ENCODE measurements around the gene PIRT.
A peak's percentile ranks its signal among the peaks of the same experiment; 100 is the strongest.

Gene PIRT

DNA sequence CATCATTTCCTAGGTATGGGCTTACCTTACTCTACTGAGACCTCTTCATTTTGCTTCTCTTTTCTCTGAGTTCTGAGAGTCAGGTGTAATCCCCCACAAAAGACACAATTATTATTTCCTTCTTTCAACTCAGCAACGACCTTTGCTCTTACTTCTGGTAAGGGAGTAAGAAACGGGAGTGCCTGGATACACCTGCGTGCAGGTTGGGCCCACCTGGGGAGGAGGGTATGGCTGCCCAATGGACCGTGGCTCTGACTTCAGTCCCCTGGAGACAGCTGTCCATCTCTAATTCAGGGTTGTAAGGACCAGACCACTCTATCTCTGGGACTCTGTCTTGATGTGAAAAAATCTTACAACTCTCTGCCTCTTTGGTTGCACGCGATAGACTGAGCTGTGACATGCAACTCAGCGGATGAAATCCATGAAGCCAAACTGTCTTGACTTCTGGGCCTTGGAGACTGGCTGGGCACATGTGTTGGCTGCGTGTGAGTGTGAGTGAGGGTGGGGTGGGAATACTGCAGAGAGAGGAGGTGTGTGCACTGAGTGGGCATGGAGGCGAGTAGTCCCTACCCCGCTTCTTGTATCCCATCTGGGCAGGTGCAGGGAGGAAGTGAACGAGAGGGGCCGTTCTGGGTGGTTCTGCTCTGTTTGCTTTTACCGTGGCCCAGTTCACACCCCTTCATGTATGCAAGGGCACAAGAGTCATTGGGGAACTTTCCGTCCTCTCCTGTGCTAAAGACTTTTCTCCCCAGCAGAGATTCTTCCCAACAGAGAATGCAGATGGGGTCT lies 35.2 kb downstream of the PIRT start:
- Histone ChIP-seq H3K36me3 (ENCODE audit: control insufficient read depth, insufficient read depth, low read length) (no peaks in the 10 kb centered on the region), H3K27ac (ENCODE audit: low read depth, low read length) (no peak overlapping the region), H3K4me1 (ENCODE audit: control insufficient read depth, insufficient read depth, low read length) (peaks cover 7% of the 10 kb centered on the region), H3K4me3 (ENCODE audit: low read depth, low read length) (no peak overlapping the region), H3K27me3 (ENCODE audit: control insufficient read depth, insufficient read depth, low read length) (no peaks in the 10 kb centered on the region), H3K9ac (ENCODE audit: low read length) (no peak overlapping the region), H3K9me3 (ENCODE audit: control insufficient read depth, insufficient read depth, low read depth, low read length) (no peaks in the 10 kb centered on the region)

DNA sequence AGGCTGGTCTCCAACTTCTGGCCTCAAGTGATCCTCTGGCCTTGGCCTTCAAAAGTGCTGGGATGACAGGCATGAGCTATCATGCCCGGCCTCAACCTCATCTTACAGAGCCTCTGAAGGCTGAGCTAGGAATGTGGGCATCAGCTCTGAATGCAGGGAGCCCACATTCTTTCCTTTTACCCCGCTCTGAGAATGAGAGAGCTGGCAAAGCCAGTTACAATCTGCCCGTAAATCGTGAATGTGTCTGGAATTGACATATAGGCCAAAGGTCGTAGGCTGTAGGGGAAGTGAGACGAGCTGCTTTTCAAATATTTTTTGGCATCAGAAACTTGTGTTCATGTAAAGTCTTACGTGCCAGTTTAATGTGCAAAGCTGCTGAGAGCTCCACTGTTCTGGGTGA lies 38.5 kb downstream of the PIRT start:
- peaks cover 11% of the 10 kb centered on the region for H3K4me1 ChIP-seq (ENCODE audit: control insufficient read depth, insufficient read depth, low read length)
- no peaks in the 10 kb centered on the region for H3K9me3 ChIP-seq (ENCODE audit: control insufficient read depth, insufficient read depth, low read depth, low read length)
- no peak overlapping the region for H3K27ac ChIP-seq (ENCODE audit: low read depth, low read length)
- no peaks in the 10 kb centered on the region for H3K27me3 ChIP-seq (ENCODE audit: control insufficient read depth, insufficient read depth, low read length)
- H3K9ac ChIP-seq (ENCODE audit: low read length) = no peak overlapping the region
- no peak overlapping the region for H3K4me3 ChIP-seq (ENCODE audit: low read depth, low read length)
- no peaks in the 10 kb centered on the region for H3K36me3 ChIP-seq (ENCODE audit: control insufficient read depth, insufficient read depth, low read length)

DNA sequence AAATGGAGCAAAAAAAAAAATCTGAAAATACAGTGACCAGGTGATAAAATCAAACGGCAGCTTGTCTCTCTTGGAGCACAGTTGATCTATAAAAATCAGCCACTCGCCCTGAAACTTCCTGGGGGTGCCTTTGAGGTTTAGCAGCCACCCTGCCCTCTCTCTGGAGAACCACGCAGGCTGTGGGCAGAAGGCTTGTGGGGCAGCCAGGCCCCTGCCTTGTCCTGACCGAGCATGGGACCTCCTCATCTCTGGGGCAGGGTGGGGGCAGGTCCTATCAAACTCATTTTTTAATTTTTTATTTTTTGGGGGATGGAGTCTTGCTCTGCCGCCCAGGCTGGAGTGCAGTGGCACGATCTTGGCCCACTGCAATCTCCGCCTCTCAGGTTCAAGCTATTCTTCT lies 39.0 kb downstream of the PIRT start:
- Histone ChIP-seq H3K9me3 (ENCODE audit: control insufficient read depth, insufficient read depth, low read depth, low read length) (no peaks in the 10 kb centered on the region), H3K36me3 (ENCODE audit: control insufficient read depth, insufficient read depth, low read length) (no peaks in the 10 kb centered on the region), H3K9ac (ENCODE audit: low read length) (no peak overlapping the region), H3K27me3 (ENCODE audit: control insufficient read depth, insufficient read depth, low read length) (no peaks in the 10 kb centered on the region), H3K4me3 (ENCODE audit: low read depth, low read length) (no peak overlapping the region), H3K27ac (ENCODE audit: low read depth, low read length) (no peak overlapping the region), H3K4me1 (ENCODE audit: control insufficient read depth, insufficient read depth, low read length) (peaks cover 11% of the 10 kb centered on the region)

DNA sequence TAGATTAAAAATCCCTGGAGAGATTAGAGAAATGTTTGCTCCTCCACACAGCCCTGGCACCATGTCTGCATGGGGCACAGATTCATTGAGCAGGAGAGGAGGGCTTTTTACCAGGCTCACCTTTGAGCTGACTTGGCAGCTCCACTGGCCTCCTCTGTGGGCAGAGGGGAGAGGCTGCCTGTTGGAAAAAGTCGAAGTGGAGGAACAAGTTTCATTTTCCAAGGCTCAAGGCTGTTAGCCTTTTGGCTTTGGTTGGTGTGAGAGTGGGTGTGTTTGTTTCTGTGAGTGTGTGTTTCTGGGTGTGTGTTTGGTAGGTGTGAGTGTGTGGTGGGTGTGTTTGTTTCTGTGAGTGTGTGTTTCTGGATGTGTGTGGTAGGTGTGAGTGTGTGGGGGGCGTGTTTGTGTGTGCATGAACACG lies 39.5 kb downstream of the PIRT start:
- Histone ChIP-seq H3K9ac (ENCODE audit: low read length) (no peak overlapping the region), H3K4me1 (ENCODE audit: control insufficient read depth, insufficient read depth, low read length) (peaks cover 11% of the 10 kb centered on the region), H3K9me3 (ENCODE audit: control insufficient read depth, insufficient read depth, low read depth, low read length) (no peaks in the 10 kb centered on the region), H3K27me3 (ENCODE audit: control insufficient read depth, insufficient read depth, low read length) (no peaks in the 10 kb centered on the region), H3K4me3 (ENCODE audit: low read depth, low read length) (no peak overlapping the region), H3K36me3 (ENCODE audit: control insufficient read depth, insufficient read depth, low read length) (no peaks in the 10 kb centered on the region), H3K27ac (ENCODE audit: low read depth, low read length) (no peak overlapping the region)

DNA sequence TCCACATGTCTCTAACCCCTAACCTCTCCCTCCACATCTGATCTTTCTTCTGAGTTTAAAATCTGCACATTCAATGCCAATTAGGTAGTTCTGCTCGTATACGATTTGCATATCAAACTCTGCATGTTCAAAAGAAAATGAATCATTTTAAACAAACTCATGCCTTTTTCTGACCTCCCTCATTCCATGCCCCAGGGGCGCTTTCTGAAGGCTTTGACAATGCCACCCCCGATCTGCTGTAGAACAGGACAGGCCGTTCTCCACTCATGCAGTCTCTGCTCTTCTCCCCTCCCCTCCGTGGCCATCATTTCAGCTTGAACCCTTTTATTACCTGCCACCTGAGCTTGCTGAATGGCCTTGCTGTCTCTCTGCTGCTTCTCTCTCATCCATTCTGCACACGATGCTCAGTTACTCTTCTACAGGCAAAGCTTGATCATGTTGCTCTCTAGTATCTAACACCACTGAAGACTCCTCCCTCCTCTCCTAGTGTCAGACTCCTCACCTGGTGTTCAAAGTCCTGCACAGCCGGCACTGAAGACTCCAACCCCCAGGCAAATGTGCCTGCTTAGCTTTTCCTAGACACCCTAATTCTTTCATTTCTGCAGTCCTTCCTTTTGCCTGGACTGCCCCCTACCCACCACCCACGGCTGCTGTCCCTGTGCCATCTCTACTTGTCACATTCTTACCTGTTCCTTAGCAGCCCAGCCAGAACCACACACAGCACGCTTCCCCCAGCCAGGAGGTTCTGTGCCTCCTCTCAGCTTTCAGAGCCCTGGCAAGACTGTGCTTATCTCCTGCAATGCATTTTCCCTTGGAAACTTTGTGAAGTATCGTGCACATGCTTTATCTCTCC lies 40.2 kb downstream of the PIRT start:
- Histone ChIP-seq H3K27me3 (ENCODE audit: control insufficient read depth, insufficient read depth, low read length) (no peaks in the 10 kb centered on the region), H3K27ac (ENCODE audit: low read depth, low read length) (no peak overlapping the region), H3K4me3 (ENCODE audit: low read depth, low read length) (no peak overlapping the region), H3K9me3 (ENCODE audit: control insufficient read depth, insufficient read depth, low read depth, low read length) (no peaks in the 10 kb centered on the region), H3K4me1 (ENCODE audit: control insufficient read depth, insufficient read depth, low read length) (peaks cover 11% of the 10 kb centered on the region), H3K36me3 (ENCODE audit: control insufficient read depth, insufficient read depth, low read length) (no peaks in the 10 kb centered on the region), H3K9ac (ENCODE audit: low read length) (no peak overlapping the region)

DNA sequence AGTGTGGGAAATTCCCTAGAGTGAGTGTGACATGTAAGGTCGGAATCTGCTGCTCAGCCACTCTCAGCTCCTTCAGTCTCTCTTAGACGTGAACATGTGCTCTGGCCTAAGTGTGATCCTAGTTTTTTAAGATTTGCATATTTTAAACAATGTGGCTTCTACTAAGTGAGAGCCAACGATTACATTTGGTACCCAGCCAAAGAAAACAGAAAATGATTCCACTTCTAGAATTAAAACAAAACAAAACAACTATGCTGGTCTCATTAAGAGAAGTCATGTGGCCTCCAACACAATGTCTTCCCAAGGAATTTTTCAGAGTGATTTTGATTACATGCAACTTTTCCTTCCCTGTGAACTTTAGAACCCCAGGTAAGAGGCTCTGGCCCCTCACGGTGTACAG lies 44.1 kb downstream of the PIRT start:
- H3K36me3 ChIP-seq (ENCODE audit: control insufficient read depth, insufficient read depth, low read length) = no peaks in the 10 kb centered on the region
- H3K4me3 ChIP-seq (ENCODE audit: low read depth, low read length) = no peak overlapping the region
- H3K27me3 ChIP-seq (ENCODE audit: control insufficient read depth, insufficient read depth, low read length) = no peaks in the 10 kb centered on the region
- no peak overlapping the region for H3K9ac ChIP-seq (ENCODE audit: low read length)
- peaks cover 26% of the 10 kb centered on the region for H3K4me1 ChIP-seq (ENCODE audit: control insufficient read depth, insufficient read depth, low read length)
- H3K27ac ChIP-seq (ENCODE audit: low read depth, low read length) = no peak overlapping the region
- H3K9me3 ChIP-seq (ENCODE audit: control insufficient read depth, insufficient read depth, low read depth, low read length) = no peaks in the 10 kb centered on the region

DNA sequence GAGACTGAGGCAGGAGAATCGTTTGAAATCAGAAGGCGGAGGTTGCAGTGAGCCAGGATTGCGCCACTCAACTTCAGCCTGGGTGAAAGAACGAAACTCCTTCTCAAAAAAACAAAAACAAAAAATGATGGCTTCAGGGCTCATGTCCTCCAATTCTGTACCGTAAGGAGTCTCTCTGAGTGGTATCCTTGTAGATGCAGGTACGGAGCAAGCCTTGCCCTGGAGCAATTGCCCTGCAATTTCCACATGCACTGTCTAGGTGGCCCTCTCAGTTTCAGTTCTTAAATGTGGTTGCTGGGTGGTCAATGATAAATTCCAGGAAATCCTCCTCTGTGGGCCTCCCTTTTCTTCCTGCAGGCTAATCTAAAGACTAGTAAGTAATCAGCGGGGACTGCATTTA lies 44.6 kb downstream of the PIRT start:
- H3K9me3 ChIP-seq (ENCODE audit: control insufficient read depth, insufficient read depth, low read depth, low read length) = no peaks in the 10 kb centered on the region
- H3K27me3 ChIP-seq (ENCODE audit: control insufficient read depth, insufficient read depth, low read length) = no peaks in the 10 kb centered on the region
- no peak overlapping the region for H3K4me3 ChIP-seq (ENCODE audit: low read depth, low read length)
- peaks cover 25% of the 10 kb centered on the region for H3K4me1 ChIP-seq (ENCODE audit: control insufficient read depth, insufficient read depth, low read length)
- H3K9ac ChIP-seq (ENCODE audit: low read length) = no peak overlapping the region
- H3K27ac ChIP-seq (ENCODE audit: low read depth, low read length) = no peak overlapping the region
- no peaks in the 10 kb centered on the region for H3K36me3 ChIP-seq (ENCODE audit: control insufficient read depth, insufficient read depth, low read length)

DNA sequence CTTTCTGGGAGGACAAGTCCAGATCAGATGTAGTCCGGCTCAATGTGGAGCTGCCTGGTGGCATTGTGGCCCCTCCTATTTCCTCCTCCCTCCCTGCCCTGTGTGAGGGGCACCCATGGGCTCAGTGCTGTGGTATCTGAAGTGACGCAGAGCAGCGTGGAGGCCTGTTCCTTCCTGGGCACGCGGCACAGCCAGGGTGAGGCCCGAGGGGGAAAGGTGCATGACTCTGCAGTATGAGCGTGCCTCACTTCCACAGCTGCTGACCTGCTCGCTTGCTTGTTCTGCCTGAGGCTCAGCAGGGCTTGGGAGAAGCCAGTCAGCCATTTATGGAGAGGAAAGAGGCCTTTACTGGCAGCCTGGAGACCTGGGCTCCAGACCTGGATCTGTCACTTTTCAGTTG lies 45.7 kb downstream of the PIRT start:
- H3K27ac ChIP-seq (ENCODE audit: low read depth, low read length) = no peak overlapping the region
- H3K9me3 ChIP-seq (ENCODE audit: control insufficient read depth, insufficient read depth, low read depth, low read length) = no peaks in the 10 kb centered on the region
- H3K27me3 ChIP-seq (ENCODE audit: control insufficient read depth, insufficient read depth, low read length) = no peaks in the 10 kb centered on the region
- H3K36me3 ChIP-seq (ENCODE audit: control insufficient read depth, insufficient read depth, low read length) = no peaks in the 10 kb centered on the region
- peaks cover 20% of the 10 kb centered on the region for H3K4me1 ChIP-seq (ENCODE audit: control insufficient read depth, insufficient read depth, low read length)
- H3K9ac ChIP-seq (ENCODE audit: low read length) = peak overlapping the region; percentile 2
- no peak overlapping the region for H3K4me3 ChIP-seq (ENCODE audit: low read depth, low read length)

DNA sequence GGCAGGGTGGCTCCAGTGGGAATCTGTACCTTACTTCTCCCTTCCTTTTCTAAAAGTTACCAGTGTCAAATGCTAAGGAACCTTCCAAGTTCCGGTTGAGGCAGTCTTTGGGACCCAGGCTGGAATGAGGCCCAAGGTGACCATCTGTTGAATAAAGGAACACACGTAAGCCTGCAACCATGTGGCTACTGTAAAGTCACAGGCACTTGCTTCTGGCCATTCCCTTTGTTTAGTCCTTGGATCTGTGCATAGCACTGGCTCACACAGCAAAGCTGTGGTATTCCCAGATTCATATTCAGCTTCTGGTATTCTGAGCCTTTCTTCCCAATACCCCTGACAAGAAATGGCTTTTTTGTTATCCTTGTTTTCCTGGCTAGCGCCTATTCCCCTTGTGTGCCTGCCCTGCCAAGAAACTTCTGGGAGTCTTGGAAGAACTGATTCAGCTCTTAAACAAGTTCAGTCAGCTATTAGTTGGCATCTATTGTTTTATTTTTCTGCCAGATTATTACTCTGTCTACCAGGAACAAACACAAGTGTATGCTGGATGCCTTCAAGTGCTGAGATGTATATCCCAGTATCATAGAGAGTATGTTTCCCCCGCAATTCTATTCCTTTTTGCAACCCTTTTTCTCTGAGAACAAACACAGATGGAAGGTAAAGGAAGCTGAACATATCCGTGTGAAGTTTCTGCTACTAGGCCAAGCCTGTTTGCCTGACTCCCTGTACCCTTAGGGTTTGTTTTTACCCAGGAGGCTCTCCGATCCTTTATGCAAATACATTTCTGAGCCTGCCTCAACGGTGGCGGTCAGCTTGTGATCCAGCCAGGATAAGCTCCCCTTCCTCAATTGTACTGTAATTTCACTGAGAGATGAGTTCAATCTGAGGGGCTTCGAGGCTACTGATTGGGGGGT lies 47.1 kb downstream of the PIRT start:
- Histone ChIP-seq H3K27ac (ENCODE audit: low read depth, low read length) (no peak overlapping the region), H3K4me1 (ENCODE audit: control insufficient read depth, insufficient read depth, low read length) (peaks cover 20% of the 10 kb centered on the region), H3K4me3 (ENCODE audit: low read depth, low read length) (no peak overlapping the region), H3K36me3 (ENCODE audit: control insufficient read depth, insufficient read depth, low read length) (no peaks in the 10 kb centered on the region), H3K9ac (ENCODE audit: low read length) (peak overlapping the region; percentile 13), H3K9me3 (ENCODE audit: control insufficient read depth, insufficient read depth, low read depth, low read length) (no peaks in the 10 kb centered on the region), H3K27me3 (ENCODE audit: control insufficient read depth, insufficient read depth, low read length) (no peaks in the 10 kb centered on the region)

DNA sequence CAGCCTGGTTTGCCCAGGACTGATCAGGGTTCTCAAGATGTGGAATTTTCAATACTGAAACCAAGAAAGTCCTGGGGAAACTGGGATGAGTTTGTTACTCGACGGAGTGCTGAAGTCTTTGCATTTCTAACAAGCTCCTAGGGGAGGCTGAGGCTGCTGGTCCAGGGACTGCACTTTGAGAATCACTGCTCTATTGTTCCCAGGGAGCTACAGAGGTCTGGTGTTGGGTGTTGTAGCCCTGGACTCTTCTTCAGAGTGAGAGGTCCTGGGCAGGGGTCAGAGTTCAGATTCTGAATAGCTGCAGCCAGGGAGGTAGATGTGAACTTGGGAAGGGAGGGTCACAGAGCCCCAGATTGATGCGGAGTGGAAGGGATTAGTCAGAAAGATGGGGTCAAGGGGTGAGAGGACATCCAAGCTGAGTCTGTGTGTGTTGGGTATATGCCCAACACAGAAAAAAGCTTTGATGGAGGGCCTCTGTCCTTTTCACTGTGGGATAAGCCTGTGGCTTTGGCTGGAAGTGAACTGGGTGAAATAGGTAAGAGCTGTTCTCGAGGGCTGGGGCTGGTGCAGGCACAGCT lies 48.1 kb downstream of the PIRT start:
- Histone ChIP-seq H3K27me3 (ENCODE audit: control insufficient read depth, insufficient read depth, low read length) (no peaks in the 10 kb centered on the region), H3K4me3 (ENCODE audit: low read depth, low read length) (no peak overlapping the region), H3K27ac (ENCODE audit: low read depth, low read length) (no peak overlapping the region), H3K9me3 (ENCODE audit: control insufficient read depth, insufficient read depth, low read depth, low read length) (no peaks in the 10 kb centered on the region), H3K36me3 (ENCODE audit: control insufficient read depth, insufficient read depth, low read length) (no peaks in the 10 kb centered on the region), H3K4me1 (ENCODE audit: control insufficient read depth, insufficient read depth, low read length) (peaks cover 26% of the 10 kb centered on the region), H3K9ac (ENCODE audit: low read length) (no peak overlapping the region)

Measured in HUES6 (cell line).